T-cell (primary cell): ENCODE results near the gene DAAM2. TPM values are rescaled to one million over a fixed set of nuclear protein-coding genes. Genes with fewer than 3 reads are reported as not detected.

Experiments
- ATAC-seq, 4 experiments: fragments of 200-7000 bp in 3 of 4; fragments of 150-1000 bp in 1 of 4; cut with Tn5 transposase; replicated peaks in 1 of 4; 1 replicate in 3 of 4; 2 replicates in 1 of 4; pipeline ENCODE4 v1.10.0; 2021; ENCODE audit warnings: moderate library complexity in 3 of 4, mild to moderate bottlenecking in 2 of 4, moderate number of reproducible peaks in 1 of 4
- CTCF ChIA-PET, 2 donors: fragments of 300-600 bp; sonication (Branson Sonifier 250); formaldehyde crosslinking; loops; one replicate each; lab custom pipeline; 2022; ENCODE audit warnings: antibody characterized with exemption in 2 of 2; lab: Charles Lee
- POLR2A ChIA-PET, 2 donors: fragments of 300-600 bp; sonication (Branson Sonifier 250); formaldehyde crosslinking; loops; one replicate each; lab custom pipeline; 2022; ENCODE audit warnings: antibody characterized with exemption in 2 of 2; lab: Charles Lee
- DNase-seq, 35 experiments: peaks; one replicate each; pipeline versions ENCODE4 v3.0.0 to v3.0.0-alpha.2; 2013 to 2023
- H3K27ac ChIP-seq: one replicate; pipeline ENCODE4 v1.5.1; 2013; ENCODE audit warnings: low read length
- H3K27me3 ChIP-seq, 2 experiments: replicated peaks in 1 of 2; 1 replicate in 1 of 2; 2 replicates in 1 of 2; pipeline versions ENCODE4 v1.6.1 to v1.7.0; 2013; ENCODE audit warnings: low read length in 1 of 2, mixed read lengths in 1 of 2; ENCODE audit not compliant: control insufficient read depth in 2 of 2, insufficient read depth in 2 of 2; ENCODE audit errors: extremely low read depth in 1 of 2
- H3K36me3 ChIP-seq, 2 donors: 1 replicate in 1 of 2; 2 replicates in 1 of 2; pipeline versions ENCODE4 v1.6.1 to v1.7.0; 2013; ENCODE audit warnings: low read length in 1 of 2; ENCODE audit not compliant: control insufficient read depth in 2 of 2, insufficient read depth in 1 of 2; ENCODE audit errors: extremely low read depth in 1 of 2
- H3K4me1 ChIP-seq, 2 experiments: 1 replicate in 1 of 2; 2 replicates in 1 of 2; pipeline versions ENCODE4 v1.6.1 to v1.7.0; 2013; ENCODE audit warnings: low read length in 2 of 2, mixed read lengths in 1 of 2; ENCODE audit not compliant: insufficient read depth in 2 of 2, control insufficient read depth in 1 of 2; ENCODE audit errors: extremely low read depth in 1 of 2
- H3K4me3 ChIP-seq, 2 donors: 1 replicate in 1 of 2; 2 replicates in 1 of 2; pipeline versions ENCODE4 v1.5.1 to v1.7.0; 2013; ENCODE audit warnings: mild to moderate bottlenecking in 2 of 2, low read length in 1 of 2, moderate library complexity in 1 of 2; ENCODE audit not compliant: control insufficient read depth in 1 of 2; ENCODE audit errors: extremely low read depth in 1 of 2
- H3K9me3 ChIP-seq: 2 replicates; pipeline ENCODE4 v1.7.0; 2013
- H3K27ac Mint-ChIP-seq, 2 donors: one replicate each; pipeline ENCODE4 v1.8.0; 2020 to 2021; ENCODE audit warnings: mild to moderate bottlenecking in 2 of 2, mixed read lengths in 2 of 2
- H3K27me3 Mint-ChIP-seq, 2 donors: one replicate each; pipeline ENCODE4 v1.8.0; 2021 to 2022; ENCODE audit warnings: mixed read lengths in 2 of 2
- H3K36me3 Mint-ChIP-seq: one replicate; pipeline ENCODE4 v1.8.0; 2021; ENCODE audit warnings: mixed read lengths
- H3K4me1 Mint-ChIP-seq, 3 donors: one replicate each; pipeline ENCODE4 v1.8.0; 2020 to 2022; ENCODE audit warnings: mixed read lengths in 3 of 3, mild to moderate bottlenecking in 1 of 3
- H3K4me3 Mint-ChIP-seq, 3 donors: one replicate each; pipeline ENCODE4 v1.8.0; 2020 to 2022; ENCODE audit warnings: mild to moderate bottlenecking in 3 of 3, mixed read lengths in 3 of 3, moderate library complexity in 3 of 3
- H3K9me3 Mint-ChIP-seq, 3 donors: one replicate each; pipeline ENCODE4 v1.8.0; 2020 to 2022; ENCODE audit warnings: mixed read lengths in 3 of 3
- WGBS: methylation state at CpG from one replicate; pipeline ENCODE4 v1.1.5; 2013; ENCODE audit warnings: missing lambda C conversion rate; ENCODE audit not compliant: insufficient coverage; 5-methylcytosine and 5-hydroxymethylcytosine counted together
- total RNA-seq, 35 experiments: library from RNA in 6 of 35; stranded (reverse) in 6 of 35; fragments of 120-200 nt in 1 of 35; gene quantifications; one replicate each; pipeline versions ENCODE4 v1.2.1 to v1.2.4 and lab custom pipeline; 2013 to 2026

DAAM2 gene
- total RNA-seq, 5 donors from 2014 or later (not counting 1 experiment from before 2014, with no cell fraction given), result 0.03 to 0.07 TPM; not detected in 3

GRCh38 chr6:39804466-39805065 lies 12.4 kb downstream of the DAAM2 start:
- POLR2A ChIA-PET, result no interaction called here
- no peaks in the 10 kb centered on the region for H3K4me1 Mint-ChIP-seq

DNA sequence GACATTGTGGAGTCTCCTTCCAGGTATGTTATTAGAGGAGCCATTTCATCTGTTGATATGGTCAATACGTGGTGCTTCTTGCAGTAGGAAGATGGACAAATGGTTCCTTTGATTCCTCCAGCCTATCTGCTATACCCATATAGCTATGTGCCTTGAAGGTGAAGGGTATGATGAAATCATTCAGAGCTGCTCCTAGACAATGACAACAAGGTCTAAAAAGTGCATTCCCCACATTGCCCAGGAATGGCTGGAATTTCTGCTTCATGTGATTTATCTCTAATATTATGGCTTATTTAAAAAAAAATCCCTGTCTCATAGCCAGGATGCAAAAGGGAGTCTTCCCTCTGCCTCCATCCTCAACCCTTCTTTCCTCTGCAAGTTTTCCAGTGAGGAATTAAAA lies 14.1 kb downstream of the DAAM2 start:
- no CpG with 5 or more reads among the region's 1 CpG for WGBS
- Histone ChIP-seq H3K27ac (no peak overlapping the region), H3K4me3 (no peak overlapping the region), H3K9me3 (no peaks in the 10 kb centered on the region), H3K36me3 (no peaks in the 10 kb centered on the region), H3K27me3 (peaks cover 0 to 3% of the 10 kb centered on the region in 2 experiments), H3K4me1 (no peaks in the 10 kb centered on the region)
- Mint-ChIP-seq H3K4me3 (no peak overlapping the region), H3K27me3 (peaks cover 18 to 34% of the 10 kb centered on the region in 2 donors), H3K27ac (no peak overlapping the region), H3K36me3 (no peaks in the 10 kb centered on the region), H3K4me1 (no peaks in the 10 kb centered on the region), H3K9me3 (peaks cover 0 to 2% (median 0%) of the 10 kb centered on the region in 3 donors)
- ATAC-seq (no peak), DNase-seq (no peak)
- ChIA-PET POLR2A (no interaction called here), CTCF (no interaction called here)

More at GRCh38 chr6:39804466-39805065, 12.4 kb downstream of the DAAM2 start:
- Histone ChIP-seq H3K4me1 (no peaks in the 10 kb centered on the region), H3K27me3 (peaks cover 0 to 4% of the 10 kb centered on the region in 2 experiments), H3K27ac (no peak overlapping the region), H3K36me3 (no peaks in the 10 kb centered on the region), H3K4me3 (no peak overlapping the region), H3K9me3 (no peaks in the 10 kb centered on the region)
- ATAC-seq (no peak), DNase-seq (no peak)
- Mint-ChIP-seq H3K4me3 (no peak overlapping the region), H3K9me3 (no peaks in the 10 kb centered on the region), H3K27me3 (peaks cover 18 to 35% of the 10 kb centered on the region in 2 donors), H3K36me3 (no peaks in the 10 kb centered on the region), H3K27ac (no peak overlapping the region)
- CTCF ChIA-PET, result no interaction called here
- 89% methylated on average over 2 of the region's 5 CpGs for WGBS

DNA sequence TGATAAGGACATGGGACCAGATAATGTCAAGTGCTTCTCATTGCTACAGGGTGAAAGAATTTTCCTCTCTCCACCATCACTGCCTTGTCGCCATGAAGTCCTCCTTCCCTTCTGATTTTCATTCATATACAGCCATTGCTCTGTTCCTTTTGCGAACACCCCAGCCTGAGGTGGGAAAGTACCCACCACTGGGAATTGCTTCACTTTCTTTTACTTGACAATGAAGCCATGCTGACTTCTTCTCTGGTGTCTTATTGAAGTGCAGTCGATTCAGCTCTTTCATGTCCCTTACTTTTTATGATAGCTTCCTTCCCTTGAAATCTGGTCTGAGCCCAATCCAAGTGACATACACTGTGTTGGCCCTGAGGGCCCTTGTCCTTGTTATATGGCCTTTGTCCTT lies 16.2 kb downstream of the DAAM2 start:
- ATAC-seq, result no peak
- Histone ChIP-seq H3K27ac (no peak overlapping the region), H3K4me1 (no peaks in the 10 kb centered on the region), H3K9me3 (no peaks in the 10 kb centered on the region), H3K4me3 (no peak overlapping the region), H3K27me3 (peaks cover 0 to 3% of the 10 kb centered on the region in 2 experiments), H3K36me3 (no peaks in the 10 kb centered on the region)
- Mint-ChIP-seq H3K4me3 (no peak overlapping the region), H3K9me3 (peaks cover 0 to 2% (median 0%) of the 10 kb centered on the region in 3 donors), H3K27ac (no peak overlapping the region), H3K4me1 (peaks cover 0 to 2% (median 0%) of the 10 kb centered on the region in 3 donors), H3K36me3 (no peaks in the 10 kb centered on the region), H3K27me3 (peaks cover 12 to 33% of the 10 kb centered on the region in 2 donors)
- ChIA-PET CTCF (no interaction called here), POLR2A (no interaction called here)
- no peak for DNase-seq
- WGBS, result 66% methylated on average over 3 of the region's 3 CpGs

- POLR2A ChIA-PET, result no interaction called here
- 63% methylated on average over 3 of the region's 5 CpGs for WGBS
- Mint-ChIP-seq H3K4me1 (peaks cover 0 to 2% (median 0%) of the 10 kb centered on the region in 3 donors), H3K4me3 (no peak overlapping the region), H3K9me3 (peaks cover 0 to 2% (median 0%) of the 10 kb centered on the region in 3 donors), H3K27ac (no peak overlapping the region), H3K36me3 (no peaks in the 10 kb centered on the region), H3K27me3 (peaks cover 12 to 33% of the 10 kb centered on the region in 2 donors)
- H3K4me1 ChIP-seq, result no peaks in the 10 kb centered on the region
- no peaks in the 10 kb centered on the region for H3K36me3 ChIP-seq
- DNase-seq (no peak), ATAC-seq (no peak)
- CTCF ChIA-PET, result no interaction called here
- H3K27ac ChIP-seq, result no peak overlapping the region
- no peaks in the 10 kb centered on the region for H3K9me3 ChIP-seq
- H3K4me3 ChIP-seq, result no peak overlapping the region
- peaks cover 0 to 3% of the 10 kb centered on the region in 2 experiments for H3K27me3 ChIP-seq
Measured at GRCh38 chr6:39808964-39809363, 16.8 kb downstream of the DAAM2 start.

- Histone ChIP-seq H3K4me1 (no peaks in the 10 kb centered on the region), H3K27me3 (peaks cover 0 to 3% of the 10 kb centered on the region in 2 experiments), H3K27ac (no peak overlapping the region), H3K4me3 (no peak overlapping the region), H3K9me3 (no peaks in the 10 kb centered on the region), H3K36me3 (no peaks in the 10 kb centered on the region)
- ATAC-seq, result no peak
- Mint-ChIP-seq H3K36me3 (no peaks in the 10 kb centered on the region), H3K27me3 (peaks cover 8 to 26% of the 10 kb centered on the region in 2 donors), H3K4me3 (no peak overlapping the region), H3K4me1 (peaks cover 0 to 2% (median 0%) of the 10 kb centered on the region in 3 donors), H3K27ac (no peak overlapping the region), H3K9me3 (peaks cover 0 to 2% (median 0%) of the 10 kb centered on the region in 3 donors)
- ChIA-PET POLR2A (interaction anchor here in 1 of 2 donors (0.7 kb wide), 1 partner anchor 519 kb away, joined by 3 read pairs; no protein-coding TSS in a partner anchor), CTCF (no interaction called here)
- WGBS, result 80% methylated on average over 2 of the region's 3 CpGs
- no peak for DNase-seq
Measured at GRCh38 chr6:39811835-39812345, 19.7 kb downstream of the DAAM2 start.

- Mint-ChIP-seq H3K4me1 (peaks cover 0 to 2% (median 0%) of the 10 kb centered on the region in 3 donors), H3K27me3 (peaks cover 8 to 26% of the 10 kb centered on the region in 2 donors), H3K36me3 (no peaks in the 10 kb centered on the region), H3K27ac (no peak overlapping the region), H3K9me3 (peaks cover 0 to 2% (median 0%) of the 10 kb centered on the region in 3 donors), H3K4me3 (no peak overlapping the region)
- DNase-seq (no peak), ATAC-seq (no peak)
- no peaks in the 10 kb centered on the region for H3K36me3 ChIP-seq
- POLR2A ChIA-PET, result no interaction called here
- H3K9me3 ChIP-seq, result no peaks in the 10 kb centered on the region
- no peak overlapping the region for H3K27ac ChIP-seq
- no peak overlapping the region for H3K4me3 ChIP-seq
- H3K4me1 ChIP-seq, result no peaks in the 10 kb centered on the region
- CTCF ChIA-PET, result no interaction called here
- no CpG with 5 or more reads among the region's 2 CpGs for WGBS
- H3K27me3 ChIP-seq, result peaks cover 0 to 3% of the 10 kb centered on the region in 2 experiments
Measured at GRCh38 chr6:39812496-39812852, 20.3 kb downstream of the DAAM2 start.
